MCF 10A (cell line): ENCODE measurements around the gene CORO7. TPM values are rescaled to one million over a fixed set of nuclear protein-coding genes. Genes with fewer than 3 reads are reported as not detected.

ENCODE experiments used
- BruUV-seq: library from RNA; stranded (reverse); fragments of 400-500 nt; replicated peaks from 2 replicates; lab custom pipeline; 2021; lab: Mats Ljungman, UMichigan
- CTCF ChIA-PET: fragments of 300-600 bp; sonication (Branson Sonifier 250); formaldehyde crosslinking; extraction: SDS; loops from one replicate; lab custom pipeline; 2021; ENCODE audit warnings: antibody characterized with exemption, inconsistent platforms; lab: Yijun Ruan, JAX
- POLR2A ChIA-PET: fragments of 300-600, 350-650 bp; sonication (Branson Sonifier 250); formaldehyde crosslinking; extraction: SDS; loops from one replicate; lab custom pipeline; 2020; ENCODE audit warnings: antibody characterized with exemption, inconsistent platforms; lab: Yijun Ruan, JAX
- DNase-seq: peaks from one replicate; pipeline ENCODE4 v3.0.0-alpha.2; 2018; ENCODE audit not compliant: unreplicated experiment
- H3K27ac Mint-ChIP-seq: one replicate; pipeline ENCODE4 v1.8.0; 2022; ENCODE audit warnings: mild to moderate bottlenecking, low read depth, mixed read lengths; ENCODE audit not compliant: unreplicated experiment
- H3K27me3 Mint-ChIP-seq: one replicate; pipeline ENCODE4 v1.8.0; 2022; ENCODE audit warnings: mixed read lengths; ENCODE audit not compliant: insufficient read depth, unreplicated experiment
- H3K36me3 Mint-ChIP-seq: one replicate; pipeline ENCODE4 v1.8.0; 2022; ENCODE audit warnings: mild to moderate bottlenecking, moderate library complexity, mixed read lengths; ENCODE audit not compliant: insufficient read depth, unreplicated experiment
- H3K4me1 Mint-ChIP-seq: one replicate; pipeline ENCODE4 v1.8.0; 2022; ENCODE audit warnings: mixed read lengths; ENCODE audit not compliant: insufficient read depth, unreplicated experiment
- H3K4me3 Mint-ChIP-seq: one replicate; pipeline ENCODE4 v1.8.0; 2022; ENCODE audit warnings: mild to moderate bottlenecking, moderate library complexity, mixed read lengths; ENCODE audit not compliant: unreplicated experiment
- H3K9me3 Mint-ChIP-seq: one replicate; pipeline ENCODE4 v1.8.0; 2022; ENCODE audit warnings: mixed read lengths; ENCODE audit not compliant: unreplicated experiment
- CTCF ChIP-seq: fragments of 200-600 bp; IDR thresholded peaks from one replicate; pipeline ENCODE4 v1.8.0; 2022; ENCODE audit warnings: antibody characterized with exemption, mild to moderate bottlenecking; ENCODE audit not compliant: unreplicated experiment
- intact Hi-C: fragments of 100-400 bp; cut with micrococcal nuclease; formaldehyde crosslinking; loops from 2 replicates; pipeline ENCODE4 v1.14.1; 2022
- total RNA-seq: library from RNA; stranded (reverse); gene quantifications from 2 replicates; pipeline ENCODE4 v1.2.3, GENCODE V29; 2022

CORO7 gene
- total RNA-seq, 1 experiment from 2014 or later, result 20.3 TPM

DNA sequence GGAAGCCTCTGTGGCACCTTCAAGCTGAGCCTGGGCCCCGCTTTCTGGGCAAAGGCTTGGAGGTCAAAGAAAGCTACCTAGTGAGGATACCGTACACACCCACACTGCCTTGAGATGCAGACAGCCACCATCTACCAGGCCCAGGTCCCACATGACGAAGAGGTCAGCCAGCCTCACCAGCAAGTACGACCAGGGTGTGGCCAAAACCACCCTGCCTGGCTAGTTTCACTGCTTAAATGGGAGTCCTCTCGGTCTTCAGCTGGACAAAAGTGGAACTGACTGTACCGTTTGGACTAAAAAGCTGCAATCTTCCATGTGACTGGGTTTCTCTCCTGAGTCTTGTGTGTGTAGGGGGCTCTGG is 23.2 kb downstream of the CORO7 start:
- ChIA-PET POLR2A (interaction anchor here (1.0 to 1.7 kb wide), 5 partner anchors 10 to 122 kb away, joined by 3 to 9 read pairs (median 3); no protein-coding TSS in a partner anchor), CTCF (interaction anchor here (0.7 to 10.0 kb wide), 7 partner anchors 10 to 455 kb away, joined by 3 to 129 read pairs (median 4); no protein-coding TSS in a partner anchor)
- H3K4me1 Mint-ChIP-seq, result peaks cover 14% of the 10 kb centered on the region
- H3K9me3 Mint-ChIP-seq, result no peaks in the 10 kb centered on the region
- H3K36me3 Mint-ChIP-seq, result peaks cover 6% of the 10 kb centered on the region
- peak; percentile 69 for DNase-seq
- H3K27me3 Mint-ChIP-seq, result no peaks in the 10 kb centered on the region
- no peak overlapping the region for H3K4me3 Mint-ChIP-seq
- no peak overlapping the region for H3K27ac Mint-ChIP-seq
- no TSS peak for BruUV-seq
- no peak for TF ChIP-seq CTCF
- intact Hi-C loops, result no loop called here

- Mint-ChIP-seq H3K4me1 (peaks cover 14% of the 10 kb centered on the region), H3K27me3 (no peaks in the 10 kb centered on the region), H3K4me3 (no peak overlapping the region), H3K27ac (peak overlapping the region; percentile 54), H3K36me3 (peaks cover 6% of the 10 kb centered on the region), H3K9me3 (no peaks in the 10 kb centered on the region)
- ChIA-PET POLR2A (interaction anchor here (0.5 to 1.7 kb wide), 5 partner anchors 11 to 121 kb away, joined by 3 to 9 read pairs (median 3); no protein-coding TSS in a partner anchor), CTCF (interaction anchor here (0.6 to 10.0 kb wide), 6 partner anchors 10 to 192 kb away, joined by 3 to 129 read pairs (median 4); no protein-coding TSS in a partner anchor)
- intact Hi-C loops, result no loop called here
- BruUV-seq, result no TSS peak
- TF ChIP-seq CTCF, result no peak
- DNase-seq, result peak; percentile 77
Measured at GRCh38 chr16:4392382-4393239, 23.8 kb downstream of the CORO7 start.

DNA sequence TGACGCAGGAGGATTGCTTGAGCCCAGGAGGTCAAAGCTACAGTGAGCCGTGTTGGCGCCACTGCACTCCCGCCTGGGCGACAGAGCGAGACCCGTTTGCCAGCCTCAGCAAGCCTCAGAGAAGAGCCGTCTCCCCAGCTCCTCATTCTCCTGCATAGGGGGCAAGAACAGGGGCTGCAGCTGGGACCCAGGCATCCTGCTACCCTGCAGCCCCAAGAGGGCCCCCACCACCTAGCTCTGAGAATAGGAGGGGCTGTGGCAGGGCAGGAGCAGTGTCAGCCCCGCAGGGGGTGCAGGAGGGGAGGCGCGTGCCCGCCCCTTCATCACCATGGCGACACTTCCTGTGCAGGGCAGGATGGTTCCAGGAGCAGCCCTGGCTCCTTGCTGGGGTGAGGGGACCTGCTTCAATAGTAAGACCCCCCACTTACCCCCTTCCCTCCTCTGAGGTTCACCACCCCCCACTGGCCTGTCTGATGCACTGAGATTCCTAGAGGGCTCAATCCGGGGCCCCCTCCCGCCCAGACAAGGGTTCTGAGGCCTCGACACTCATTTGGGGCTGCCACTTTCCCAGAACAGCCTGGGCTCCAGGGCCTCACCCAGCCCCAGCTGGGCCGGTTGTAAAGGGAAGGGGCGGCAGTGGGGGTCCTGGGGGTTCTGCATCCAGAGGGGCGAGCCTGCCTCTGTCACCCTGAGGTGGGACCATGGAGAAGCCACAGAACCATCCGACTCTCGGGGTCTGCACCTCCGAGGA is 24.6 kb downstream of the CORO7 start:
- H3K4me1 Mint-ChIP-seq, result peaks cover 14% of the 10 kb centered on the region
- H3K27ac Mint-ChIP-seq, result peak overlapping the region; percentile 54
- intact Hi-C loops, result no loop called here
- H3K27me3 Mint-ChIP-seq, result no peaks in the 10 kb centered on the region
- H3K4me3 Mint-ChIP-seq, result no peak overlapping the region
- no peak for DNase-seq
- CTCF ChIA-PET, result interaction anchor here (0.6 to 10.0 kb wide), 4 partner anchors 11 to 232 kb away, joined by 3 to 129 read pairs (median 7); no protein-coding TSS in a partner anchor
- H3K36me3 Mint-ChIP-seq, result peaks cover 6% of the 10 kb centered on the region
- no TSS peak for BruUV-seq
- no peak for TF ChIP-seq CTCF
- POLR2A ChIA-PET, result interaction anchor here (0.7 to 1.5 kb wide), 2 partner anchors 10 to 11 kb away, joined by 3 to 9 read pairs; no protein-coding TSS in a partner anchor
- H3K9me3 Mint-ChIP-seq, result no peaks in the 10 kb centered on the region
